T-helper 9 cell (primary cell): ENCODE data around the gene CENPV.

Experiments used
- DNase-seq: peaks from one replicate; pipeline ENCODE4 v3.0.0-alpha.2; 2020

Gene CENPV

GRCh38 chr17:16358394-16358793 is 5.1 kb upstream of the CENPV start:
- no peak for DNase-seq

GRCh38 chr17:16354585-16354984 is 1.3 kb upstream of the CENPV start:
- no peak for DNase-seq

GRCh38 chr17:16352667-16353316 is 477 bp downstream of the CENPV start:
- DNase-seq: peak; percentile 25

GRCh38 chr17:16352303-16352666 is 984 bp downstream of the CENPV start:
- peak; percentile 12 for DNase-seq

- no peak for DNase-seq
Observed at GRCh38 chr17:16351831-16352230, 1.4 kb downstream of the CENPV start.

- DNase-seq: no peak
Observed at GRCh38 chr17:16349431-16349830, 3.8 kb downstream of the CENPV start.

GRCh38 chr17:16348586-16348985 is 4.7 kb downstream of the CENPV start:
- no peak for DNase-seq

GRCh38 chr17:16346721-16347271 is 6.5 kb downstream of the CENPV start:
- no peak for DNase-seq

- DNase-seq: no peak
Observed at GRCh38 chr17:16345565-16345964, 7.7 kb downstream of the CENPV start.

GRCh38 chr17:16343569-16343968 is 9.7 kb downstream of the CENPV start:
- DNase-seq: no peak

- no peak for DNase-seq
Observed at GRCh38 chr17:16342979-16343378, 10.3 kb downstream of the CENPV start.

- DNase-seq: no peak
Observed at GRCh38 chr17:16339959-16340358, 13.3 kb downstream of the CENPV start.

GRCh38 chr17:16339402-16339801 is 13.9 kb downstream of the CENPV start:
- DNase-seq: no peak

GRCh38 chr17:16338391-16338790 is 14.9 kb downstream of the CENPV start:
- DNase-seq: no peak

- no peak for DNase-seq
Observed at GRCh38 chr17:16329519-16330271, 23.6 kb downstream of the CENPV start.

- no peak for DNase-seq
Observed at GRCh38 chr17:16328997-16329396, 24.3 kb downstream of the CENPV start.

- DNase-seq: no peak
Observed at GRCh38 chr17:16327018-16327417, 26.3 kb downstream of the CENPV start.

GRCh38 chr17:16325964-16326363 is 27.3 kb downstream of the CENPV start:
- no peak for DNase-seq

GRCh38 chr17:16322636-16323035 is 30.6 kb downstream of the CENPV start:
- no peak for DNase-seq

- DNase-seq: no peak
Observed at GRCh38 chr17:16319969-16320368, 33.3 kb downstream of the CENPV start.

GRCh38 chr17:16314859-16315258 is 38.4 kb downstream of the CENPV start:
- no peak for DNase-seq

GRCh38 chr17:16314189-16314588 is 39.1 kb downstream of the CENPV start:
- DNase-seq: no peak

- DNase-seq: no peak
Observed at GRCh38 chr17:16313139-16314090, 39.9 kb downstream of the CENPV start.
